Measurements from ENCODE around the gene PIK3R5.

Gene PIK3R5

GRCh38 chr17:9004132-9004960 lies 38.8 kb upstream of the PIK3R5 start:
- H3K9me3 ChIP-seq (replicated peaks in 1 of 11) = peaks cover 8 to 17% (median 11%) of the 10 kb centered on the region in 11 experiments; a peak in 16 of 22 replicates
- H3K4me1 ChIP-seq = peaks cover 18 to 36% (median 24%) of the 10 kb centered on the region in 10 experiments; a peak in 19 of 20 replicates
- no peaks in the 10 kb centered on the region for H3K36me3 ChIP-seq
- TF ChIP-seq Cebpa-rat (IDR thresholded peaks at IDR 0.05) = no peak
- no peak overlapping the region; a peak in 1 of 22 replicates for H3K9ac ChIP-seq
- H3K4me2 ChIP-seq = peak overlapping the region; percentile 81 to 97 (median 86); a peak in 21 of 22 replicates
- H3K27ac ChIP-seq = no peak overlapping the region
- H3K4me3 ChIP-seq = peak overlapping the region; percentile 5 to 67 (median 54); a peak in 16 of 20 replicates
- peaks cover 72 to 96% (median 85%) of the 10 kb centered on the region in 11 experiments for H3K27me3 ChIP-seq
- H4K20me1 ChIP-seq = peaks cover 0 to 35% (median 26%) of the 10 kb centered on the region in 11 experiments; a peak in 15 of 22 replicates

- H3K27me3 ChIP-seq = peaks cover 71 to 94% (median 85%) of the 10 kb centered on the region in 11 experiments
- H3K4me2 ChIP-seq = peak overlapping the region; percentile 81 to 97 (median 86)
- H3K4me3 ChIP-seq = peak overlapping the region; percentile 49 to 67 (median 54)
These were observed 38.0 kb upstream of the PIK3R5 start for GRCh38 chr17:9003355-9004131.

GRCh38 chr17:9002606-9003354 lies 37.3 kb upstream of the PIK3R5 start:
- TF ChIP-seq Cebpa-rat (IDR thresholded peaks at IDR 0.05) = no peak
- Histone ChIP-seq H3K27me3 (peaks cover 71 to 88% (median 79%) of the 10 kb centered on the region in 11 experiments), H3K4me2 (peak overlapping the region; percentile 81 to 97 (median 86)), H4K20me1 (peaks cover 0 to 35% (median 26%) of the 10 kb centered on the region in 11 experiments; a peak in 15 of 22 replicates), H3K36me3 (no peaks in the 10 kb centered on the region), H3K9ac (peak overlapping the region in 5 of 11 experiments; percentile 32 to 60 (median 51); a peak in 4 of 22 replicates), H3K27ac (no peak overlapping the region), H3K4me1 (peaks cover 18 to 31% (median 24%) of the 10 kb centered on the region in 10 experiments; a peak in 19 of 20 replicates), H3K9me3 (replicated peaks in 1 of 11) (peaks cover 8 to 17% (median 11%) of the 10 kb centered on the region in 11 experiments; a peak in 16 of 22 replicates), H3K4me3 (peak overlapping the region; percentile 49 to 67 (median 54))

More at GRCh38 chr17:9003355-9004131, 38.0 kb upstream of the PIK3R5 start:
- Histone ChIP-seq H3K27ac (no peak overlapping the region), H4K20me1 (peaks cover 0 to 35% (median 26%) of the 10 kb centered on the region in 11 experiments; a peak in 15 of 22 replicates), H3K4me1 (peaks cover 18 to 32% (median 24%) of the 10 kb centered on the region in 10 experiments; a peak in 19 of 20 replicates), H3K36me3 (no peaks in the 10 kb centered on the region), H3K9ac (peak overlapping the region in 6 of 11 experiments; percentile 9 to 60 (median 44); a peak in 4 of 22 replicates), H3K9me3 (replicated peaks in 1 of 11) (peaks cover 8 to 17% (median 11%) of the 10 kb centered on the region in 11 experiments; a peak in 16 of 22 replicates)
- no peak for TF ChIP-seq Cebpa-rat (IDR thresholded peaks at IDR 0.05)

GRCh38 chr17:9002227-9002605 lies 36.7 kb upstream of the PIK3R5 start:
- Histone ChIP-seq H4K20me1 (peaks cover 0 to 35% (median 26%) of the 10 kb centered on the region in 11 experiments; a peak in 15 of 22 replicates), H3K4me2 (peak overlapping the region in 7 of 11 experiments; percentile 81 to 97 (median 88); a peak in 9 of 22 replicates), H3K27ac (no peak overlapping the region), H3K36me3 (no peaks in the 10 kb centered on the region), H3K4me1 (peaks cover 18 to 31% (median 24%) of the 10 kb centered on the region in 10 experiments; a peak in 19 of 20 replicates), H3K4me3 (peak overlapping the region in 3 of 10 experiments; percentile 53 to 67 (median 54); a peak in 4 of 20 replicates), H3K9me3 (replicated peaks in 1 of 11) (peaks cover 8 to 17% (median 11%) of the 10 kb centered on the region in 11 experiments; a peak in 16 of 22 replicates), H3K9ac (no peak overlapping the region), H3K27me3 (peaks cover 71 to 82% (median 75%) of the 10 kb centered on the region in 11 experiments)
- TF ChIP-seq Cebpa-rat (IDR thresholded peaks at IDR 0.05) = no peak

DNA sequence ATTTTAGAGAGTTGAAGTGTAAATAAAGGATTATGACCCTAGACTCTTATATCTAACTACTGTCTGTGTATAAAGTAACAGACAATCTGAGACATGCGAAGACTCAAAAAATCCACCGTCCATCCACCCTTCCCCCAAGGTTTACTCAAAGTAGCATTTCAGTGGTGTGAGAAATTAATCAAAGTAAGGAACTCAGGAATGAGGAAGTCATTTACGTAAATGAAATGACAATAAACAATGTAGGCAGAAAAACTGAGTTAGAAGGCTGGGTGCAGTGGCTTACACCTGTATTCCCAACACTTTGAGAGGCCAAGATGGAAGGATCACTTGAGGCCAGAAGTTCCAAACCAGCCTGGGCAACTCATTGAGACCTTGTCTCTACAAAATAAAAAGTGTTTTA lies 36.1 kb upstream of the PIK3R5 start:
- H3K4me2 ChIP-seq = peak overlapping the region in 2 of 11 experiments; percentile 25 to 26; a peak in 1 of 22 replicates
- H3K9ac ChIP-seq = no peak overlapping the region
- H3K36me3 ChIP-seq = no peaks in the 10 kb centered on the region
- no peak for TF ChIP-seq Cebpa-rat (IDR thresholded peaks at IDR 0.05)
- peaks cover 0 to 35% (median 26%) of the 10 kb centered on the region in 11 experiments; a peak in 15 of 22 replicates for H4K20me1 ChIP-seq
- no peak overlapping the region for H3K4me3 ChIP-seq
- peaks cover 18 to 31% (median 24%) of the 10 kb centered on the region in 10 experiments; a peak in 19 of 20 replicates for H3K4me1 ChIP-seq
- peaks cover 8 to 17% (median 11%) of the 10 kb centered on the region in 11 experiments; a peak in 16 of 22 replicates for H3K9me3 ChIP-seq (replicated peaks in 1 of 11)
- H3K27ac ChIP-seq = no peak overlapping the region
- H3K27me3 ChIP-seq = peaks cover 66 to 76% (median 68%) of the 10 kb centered on the region in 11 experiments

GRCh38 chr17:8997994-8998628 lies 32.6 kb upstream of the PIK3R5 start:
- Histone ChIP-seq H3K4me2 (no peak overlapping the region), H3K27ac (no peak overlapping the region), H3K4me3 (no peak overlapping the region), H3K27me3 (peaks cover 32 to 41% (median 34%) of the 10 kb centered on the region in 11 experiments), H3K9ac (no peak overlapping the region), H3K36me3 (no peaks in the 10 kb centered on the region), H3K4me1 (peaks cover 6 to 20% (median 11%) of the 10 kb centered on the region in 10 experiments; a peak in 18 of 20 replicates), H3K9me3 (replicated peaks in 1 of 11) (peaks cover 8 to 17% (median 11%) of the 10 kb centered on the region in 11 experiments; a peak in 16 of 22 replicates), H4K20me1 (peaks cover 0 to 10% (median 9%) of the 10 kb centered on the region in 11 experiments; a peak in 13 of 22 replicates)
- TF ChIP-seq Cebpa-rat (IDR thresholded peaks at IDR 0.05) = no peak

DNA sequence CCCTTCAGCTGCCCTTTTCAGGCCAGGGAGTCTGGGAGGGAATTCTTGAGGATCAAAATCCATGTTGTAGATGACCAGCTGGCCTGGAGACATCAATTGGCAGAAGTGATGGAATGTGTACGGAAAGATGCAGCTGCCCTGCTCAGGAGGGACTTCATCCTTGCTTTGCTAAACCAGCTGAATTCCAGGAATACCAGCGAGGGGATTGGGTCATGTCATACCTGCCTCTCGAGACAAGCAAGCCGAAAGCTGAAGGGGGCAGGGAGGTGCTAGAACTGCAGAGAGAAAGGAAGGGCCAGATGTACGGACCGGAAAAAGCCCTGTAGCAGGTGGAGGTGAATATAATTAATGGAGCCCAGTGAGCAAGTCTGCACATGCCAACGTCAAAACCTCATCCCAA lies 30.2 kb upstream of the PIK3R5 start:
- Histone ChIP-seq H3K4me2 (no peak overlapping the region), H3K4me1 (peaks cover 0 to 7% (median 5%) of the 10 kb centered on the region in 10 experiments; a peak in 4 of 20 replicates), H3K9me3 (replicated peaks in 1 of 11) (peaks cover 8 to 13% (median 9%) of the 10 kb centered on the region in 11 experiments; a peak in 16 of 22 replicates), H3K36me3 (no peaks in the 10 kb centered on the region), H3K27me3 (peaks cover 8 to 17% (median 10%) of the 10 kb centered on the region in 11 experiments), H4K20me1 (no peaks in the 10 kb centered on the region; a peak in 1 of 22 replicates), H3K27ac (no peak overlapping the region), H3K9ac (no peak overlapping the region), H3K4me3 (no peak overlapping the region)
- TF ChIP-seq Cebpa-rat (IDR thresholded peaks at IDR 0.05) = no peak

All from BLaER1 treated with 17β-estradiol and CSF1 and Interleukin-3, amounts not matched to agents 10 nM and 100 nM (cell line).